NCI-H748 (cell line): ENCODE measurements around the gene MYO7B.

ENCODE experiments used
- DNase-seq: peaks from one replicate; lab custom pipeline; 2025; ENCODE audit not compliant: unreplicated experiment; lab: John Stamatoyannopoulos, UW

MYO7B gene

GRCh38 chr2:127635380-127636237, 100.1 kb downstream of the MYO7B start:
- DNase-seq, result no peak

- DNase-seq, result no peak
Observed at GRCh38 chr2:127636248-127637235, 101.1 kb downstream of the MYO7B start.

- DNase-seq, result no peak
Observed at GRCh38 chr2:127637236-127637630, 101.8 kb downstream of the MYO7B start.

- no peak for DNase-seq
Observed at GRCh38 chr2:127637725-127638252, 102.3 kb downstream of the MYO7B start.

- DNase-seq, result no peak
Observed at GRCh38 chr2:127638361-127639110, 103.1 kb downstream of the MYO7B start.

GRCh38 chr2:127639111-127639474, 103.6 kb downstream of the MYO7B start:
- no peak for DNase-seq

- DNase-seq, result no peak
Observed at GRCh38 chr2:127640082-127641072, 104.9 kb downstream of the MYO7B start.

- DNase-seq, result no peak
Observed at GRCh38 chr2:127641133-127641532, 105.7 kb downstream of the MYO7B start.

- no peak for DNase-seq
Observed at GRCh38 chr2:127641846-127642507, 106.5 kb downstream of the MYO7B start.

- no peak for DNase-seq
Observed at GRCh38 chr2:127642706-127643438, 107.4 kb downstream of the MYO7B start.

- no peak for DNase-seq
Observed at GRCh38 chr2:127643439-127644065, 108.1 kb downstream of the MYO7B start.

- no peak for DNase-seq
Observed at GRCh38 chr2:127644066-127645025, 108.9 kb downstream of the MYO7B start.

GRCh38 chr2:127645026-127645394, 109.5 kb downstream of the MYO7B start:
- DNase-seq, result no peak

GRCh38 chr2:127645395-127646291, 110.2 kb downstream of the MYO7B start, which contains the start of gene GPR17:
Gene GPR17 (plus strand): TSS chr2:127646153. CDS start chr2:127650736, 4,583 bp downstream.
- no peak for DNase-seq

GRCh38 chr2:127646487-127647241, 111.2 kb downstream of the MYO7B start:
- no peak for DNase-seq
